Astrocyte of the spinal cord (primary cell): ENCODE results near the gene SPTA1.

Experiments
- DNase-seq: peaks from one replicate; pipeline ENCODE4 v3.0.0; 2011; ENCODE audit warnings: low read depth, low spot score
- H3K4me3 ChIP-seq: 2 replicates; pipeline ENCODE4 v1.5.1; 2011; ENCODE audit warnings: low read depth, mild to moderate bottlenecking, low read length, moderate library complexity
- in situ Hi-C: cut with HindIII; loops from 2 replicates; pipeline ENCODE4 v1.10.0; 2017; ENCODE audit warnings: low sequenced_read_pairs
- TF ChIP-seq, protein P1 (sequence below): IDR thresholded peaks from 2 replicates; pipeline ENCODE4 v1.5.1; 2012; ENCODE audit warnings: low read depth, mild to moderate bottlenecking, low read length, inconsistent platforms

Gene SPTA1

GRCh38 chr1:158644449-158644848, 42.1 kb downstream of the SPTA1 start:
- no peak overlapping the region for H3K4me3 ChIP-seq
- TF ChIP-seq, protein P1, sequence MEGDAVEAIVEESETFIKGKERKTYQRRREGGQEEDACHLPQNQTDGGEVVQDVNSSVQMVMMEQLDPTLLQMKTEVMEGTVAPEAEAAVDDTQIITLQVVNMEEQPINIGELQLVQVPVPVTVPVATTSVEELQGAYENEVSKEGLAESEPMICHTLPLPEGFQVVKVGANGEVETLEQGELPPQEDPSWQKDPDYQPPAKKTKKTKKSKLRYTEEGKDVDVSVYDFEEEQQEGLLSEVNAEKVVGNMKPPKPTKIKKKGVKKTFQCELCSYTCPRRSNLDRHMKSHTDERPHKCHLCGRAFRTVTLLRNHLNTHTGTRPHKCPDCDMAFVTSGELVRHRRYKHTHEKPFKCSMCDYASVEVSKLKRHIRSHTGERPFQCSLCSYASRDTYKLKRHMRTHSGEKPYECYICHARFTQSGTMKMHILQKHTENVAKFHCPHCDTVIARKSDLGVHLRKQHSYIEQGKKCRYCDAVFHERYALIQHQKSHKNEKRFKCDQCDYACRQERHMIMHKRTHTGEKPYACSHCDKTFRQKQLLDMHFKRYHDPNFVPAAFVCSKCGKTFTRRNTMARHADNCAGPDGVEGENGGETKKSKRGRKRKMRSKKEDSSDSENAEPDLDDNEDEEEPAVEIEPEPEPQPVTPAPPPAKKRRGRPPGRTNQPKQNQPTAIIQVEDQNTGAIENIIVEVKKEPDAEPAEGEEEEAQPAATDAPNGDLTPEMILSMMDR, result no peak
- in situ Hi-C loops, result no loop called here
- DNase-seq, result no peak

DNA sequence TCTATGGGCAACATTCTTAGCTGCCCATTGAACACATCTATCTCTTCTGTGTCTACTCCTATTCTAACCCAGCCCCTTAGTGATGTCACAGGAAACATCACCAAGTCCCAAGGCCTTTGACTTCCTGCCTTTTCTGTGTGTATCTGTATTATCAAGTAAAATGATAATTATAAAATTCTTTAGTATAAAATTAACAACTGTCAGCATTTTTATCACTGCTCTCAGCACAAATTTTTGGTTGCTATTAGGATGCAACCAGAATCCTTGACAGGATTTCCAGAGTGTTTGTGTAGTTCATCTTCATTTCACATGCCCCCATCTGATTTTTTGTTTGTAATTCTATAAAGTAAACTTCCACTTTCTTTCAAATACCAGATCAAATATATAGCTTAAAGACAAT, 47.6 kb downstream of the SPTA1 start:
- in situ Hi-C loops, result no loop called here
- no peak overlapping the region for H3K4me3 ChIP-seq
- TF ChIP-seq, protein P1, result no peak
- DNase-seq, result no peak

GRCh38 chr1:158638146-158638545, 48.4 kb downstream of the SPTA1 start:
- TF ChIP-seq, protein P1, result no peak
- no peak for DNase-seq
- in situ Hi-C loops, result no loop called here
- no peak overlapping the region for H3K4me3 ChIP-seq

GRCh38 chr1:158613764-158614163, 72.8 kb downstream of the SPTA1 start:
- in situ Hi-C loops, result no loop called here
- TF ChIP-seq, protein P1, result no peak
- no peak overlapping the region for H3K4me3 ChIP-seq
- no peak for DNase-seq

DNA sequence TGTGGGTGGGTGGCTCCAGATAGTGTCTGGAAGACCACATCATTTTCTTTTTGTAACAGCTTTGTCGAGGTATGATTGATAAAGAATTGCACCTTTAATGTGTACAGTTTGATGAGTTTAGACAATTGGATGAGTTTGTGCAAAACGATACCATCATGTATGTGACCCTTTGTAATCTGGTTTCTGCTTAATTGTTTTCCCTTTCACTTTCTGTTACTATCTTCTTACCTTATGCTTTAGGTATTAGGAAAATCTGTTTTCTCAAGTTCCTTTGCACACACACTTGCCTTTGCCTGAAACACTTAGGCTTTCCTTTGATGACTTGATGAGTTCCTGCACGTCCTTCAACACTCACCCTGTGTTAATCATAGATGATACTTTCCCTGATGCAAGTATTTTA, 74.6 kb downstream of the SPTA1 start:
- TF ChIP-seq, protein P1, result no peak
- in situ Hi-C loops, result no loop called here
- DNase-seq, result no peak
- no peak overlapping the region for H3K4me3 ChIP-seq

GRCh38 chr1:158607296-158607695, 79.2 kb downstream of the SPTA1 start:
- H3K4me3 ChIP-seq, result no peak overlapping the region
- in situ Hi-C loops, result no loop called here
- TF ChIP-seq, protein P1, result no peak
- no peak for DNase-seq

DNA sequence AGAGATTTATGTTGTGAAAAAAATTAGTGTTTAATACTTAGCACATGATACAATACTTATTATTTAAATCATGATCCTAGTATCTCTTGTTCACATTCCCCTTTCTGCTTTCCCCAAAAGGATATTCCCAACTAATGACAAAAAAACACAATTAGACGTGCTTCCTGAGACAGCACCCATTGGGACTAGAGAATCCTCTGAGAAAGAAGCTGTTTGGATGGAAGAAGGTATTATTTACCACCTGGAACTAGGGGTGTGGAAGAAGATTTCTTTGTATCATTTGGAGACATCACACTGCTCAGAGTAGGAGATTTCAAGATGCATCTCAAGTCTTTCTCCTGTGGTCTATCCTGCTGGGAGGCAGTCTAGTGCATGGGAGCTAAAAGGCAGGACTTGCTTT, 81.5 kb downstream of the SPTA1 start, which contains the start of gene OR10Z1:
Gene OR10Z1 (plus strand): TSS at position 301 of the 400 bp plus-strand sequence. CDS start 1,171 bp downstream, outside the sequence.
- TF ChIP-seq, protein P1, result no peak
- in situ Hi-C loops, result no loop called here
- no peak for DNase-seq
- no peak within 1 kb of the TSS for H3K4me3 ChIP-seq
